22Rv1 (cell line): ENCODE measurements around the gene BUD23.

Experiments
- CTCF ChIP-seq: fragments of 450-650 bp; IDR thresholded peaks from 2 replicates; pipeline ENCODE4 v1.5.1; 2017; ENCODE audit warnings: mild to moderate bottlenecking
- ZFX ChIP-seq: fragments of 450-650 bp; IDR thresholded peaks from 2 replicates; pipeline ENCODE4 v1.6.1; 2017; ENCODE audit warnings: antibody characterized with exemption, borderline replicate concordance

GRCh38 chr7:73699370-73700068 is 16.1 kb downstream of the BUD23 start:
- no peak for TF ChIP-seq CTCF
- TF ChIP-seq ZFX: no peak
